ENCODE results near the gene CXCL8.

GRCh38 chr4:73704314-73705055, 35.9 kb upstream of the CXCL8 start:
- no peak for TF ChIP-seq CTCF (IDR thresholded peaks at IDR 0.05)
- no peak for TF ChIP-seq POLR2A (IDR thresholded peaks at IDR 0.05)
